Astrocyte (in vitro differentiated cells and primary cell): Measurements from ENCODE around the gene VN1R5.

ENCODE experiments used
- CTCF ChIP-seq: IDR thresholded peaks from 2 replicates; pipeline ENCODE4 v1.5.1; 2011; ENCODE audit warnings: low read depth, mild to moderate bottlenecking, inconsistent platforms, low read length, moderate library complexity; ENCODE audit not compliant: insufficient read depth
- EZH2 ChIP-seq: IDR thresholded peaks from 2 replicates; pipeline ENCODE4 v1.6.1; 2012; ENCODE audit warnings: mild to moderate bottlenecking, low read length, inconsistent platforms; ENCODE audit not compliant: insufficient read depth

GRCh38 chr1:247210062-247210375 is 45.9 kb upstream of the VN1R5 start:
- no peak for TF ChIP-seq CTCF
- TF ChIP-seq EZH2: no peak
